Measurements from ENCODE around the gene ATP9B. TPM values are rescaled to one million over a fixed set of nuclear protein-coding genes. Genes with fewer than 3 reads are reported as not detected.

Gene ATP9B
- total and polyA plus RNA-seq, 10 donors = 7.5 to 58.4 (median 42.7) TPM

- 73 to 88% (median 82%) methylated on average over 2 of the region's 2 CpGs for whole genome bisulfite sequencing, 5 donors
- TF ChIP-seq POLR2A (IDR thresholded peaks at IDR 0.05) (no peak), POLR2AphosphoS5 (IDR thresholded peaks at IDR 0.05) (no peak), CTCF (IDR thresholded peaks at IDR 0.05 in 8 of 11, conservative IDR thresholded peaks at IDR 0.05 in 3 of 11) (no peak)
- Histone ChIP-seq H3K4me1 (no peaks in the 10 kb centered on the region), H3K36me3 (peaks cover 0 to 40% (median 3%) of the 10 kb centered on the region in 6 donors), H3K27ac (no peak overlapping the region), H3K4me3 (no peak overlapping the region), H3K9me3 (no peaks in the 10 kb centered on the region), H3K27me3 (replicated peaks in 1 of 7) (no peaks in the 10 kb centered on the region)
- intact Hi-C loops (cut with DNase I; ENCODE audit: low total_unique reads) = no loop called here
- DNase-seq = no peak
These were observed 117.5 kb downstream of the ATP9B start for GRCh38 chr18:79186649-79187048.

GRCh38 chr18:79187532-79188277 lies 118.5 kb downstream of the ATP9B start:
- H3K27me3 ChIP-seq (replicated peaks in 1 of 7) = no peaks in the 10 kb centered on the region
- intact Hi-C loops (cut with DNase I; ENCODE audit: low total_unique reads) = no loop called here
- no peak overlapping the region for H3K4me3 ChIP-seq
- H3K4me1 ChIP-seq = no peaks in the 10 kb centered on the region
- TF ChIP-seq POLR2AphosphoS5 (IDR thresholded peaks at IDR 0.05) = no peak
- no peak for TF ChIP-seq POLR2A (IDR thresholded peaks at IDR 0.05)
- no peak for TF ChIP-seq CTCF (IDR thresholded peaks at IDR 0.05 in 8 of 11, conservative IDR thresholded peaks at IDR 0.05 in 3 of 11)
- peak overlapping the region in 1 of 8 donors; percentile 13 for H3K27ac ChIP-seq
- H3K9me3 ChIP-seq = no peaks in the 10 kb centered on the region
- peaks cover 0 to 43% (median 3%) of the 10 kb centered on the region in 6 donors for H3K36me3 ChIP-seq
- DNase-seq = no peak
- WGBS, 5 donors = 66 to 68% (median 67%) methylated on average over 7 of the region's 7 CpGs

GRCh38 chr18:79191418-79191817 lies 122.2 kb downstream of the ATP9B start:
- H3K36me3 ChIP-seq = peaks cover 0 to 73% (median 13%) of the 10 kb centered on the region in 6 donors
- no peak for TF ChIP-seq POLR2AphosphoS5 (IDR thresholded peaks at IDR 0.05)
- H3K4me1 ChIP-seq = no peaks in the 10 kb centered on the region
- H3K27me3 ChIP-seq (replicated peaks in 1 of 7) = no peaks in the 10 kb centered on the region
- no peak for DNase-seq
- intact Hi-C loops (cut with DNase I; ENCODE audit: low total_unique reads) = no loop called here
- 91 to 96% (median 94%) methylated on average over 4 of the region's 4 CpGs for WGBS, 5 donors
- H3K9me3 ChIP-seq = no peaks in the 10 kb centered on the region
- H3K27ac ChIP-seq = no peak overlapping the region
- no peak overlapping the region for H3K4me3 ChIP-seq

GRCh38 chr18:79191956-79192355 lies 122.8 kb downstream of the ATP9B start:
- no peaks in the 10 kb centered on the region for H3K4me1 ChIP-seq
- no peak for DNase-seq
- no peak overlapping the region for H3K27ac ChIP-seq
- H3K27me3 ChIP-seq (replicated peaks in 1 of 7) = no peaks in the 10 kb centered on the region
- no peak overlapping the region for H3K4me3 ChIP-seq
- no peaks in the 10 kb centered on the region for H3K9me3 ChIP-seq
- intact Hi-C loops (cut with DNase I; ENCODE audit: low total_unique reads) = no loop called here
- TF ChIP-seq POLR2AphosphoS5 (IDR thresholded peaks at IDR 0.05) = no peak
- no peak for TF ChIP-seq POLR2A (IDR thresholded peaks at IDR 0.05)
- no peak for TF ChIP-seq CTCF (IDR thresholded peaks at IDR 0.05 in 8 of 11, conservative IDR thresholded peaks at IDR 0.05 in 3 of 11)
- WGBS, 5 donors = 86 to 90% (median 88%) methylated on average over 5 of the region's 5 CpGs
- peaks cover 0 to 70% (median 13%) of the 10 kb centered on the region in 6 donors for H3K36me3 ChIP-seq

Data from spleen (tissue), 11 donors.